Heart right ventricle (tissue), 16 donors: ENCODE measurements around the gene CDH8. TPM values are rescaled to one million over a fixed set of nuclear protein-coding genes. Genes with fewer than 3 reads are reported as not detected.
"Not testable (repeated sequence)": the region's sequence is repeated elsewhere in the genome, so short reads cannot be mapped to it uniquely, and the experiment has no call there.

Experiments used
- ATAC-seq, 8 donors: fragments of 200-7000 bp; cut with Tn5 transposase; one replicate each; pipeline ENCODE4 v1.9.1; 2020; ENCODE audit warnings: mild to moderate bottlenecking in 8 of 8, moderate library complexity in 8 of 8, moderate number of reproducible peaks in 1 of 8
- DNase-seq, 2 donors: peaks; one replicate each; pipeline ENCODE4 v3.0.0-alpha.2; 2020
- H3K27ac ChIP-seq, 10 donors: fragments of 200-600 bp; sonication (generic) in 2 of 10; one replicate each; pipeline versions ENCODE4 v1.5.0 to v1.8.0; 2020 to 2022; ENCODE audit warnings: mild to moderate bottlenecking in 3 of 10
- H3K27me3 ChIP-seq, 7 donors: fragments of 200-600 bp; one replicate each; pipeline ENCODE4 v1.8.0; 2021 to 2022; ENCODE audit warnings: mild to moderate bottlenecking in 2 of 7
- H3K36me3 ChIP-seq, 9 donors: fragments of 200-600 bp; sonication (generic) in 1 of 9; one replicate each; pipeline versions ENCODE4 v1.5.0 to v1.8.0; 2020 to 2022; ENCODE audit warnings: mild to moderate bottlenecking in 2 of 9
- H3K4me1 ChIP-seq, 9 donors: fragments of 200-600 bp; sonication (generic) in 1 of 9; one replicate each; pipeline versions ENCODE4 v1.5.0 to v1.8.0; 2020 to 2022; ENCODE audit warnings: mild to moderate bottlenecking in 4 of 9
- H3K4me3 ChIP-seq, 10 donors: fragments of 200-600 bp; sonication (generic) in 2 of 10; one replicate each; pipeline versions ENCODE4 v1.5.0 to v1.8.0; 2020 to 2022; ENCODE audit warnings: mild to moderate bottlenecking in 7 of 10, moderate library complexity in 2 of 10
- H3K9me3 ChIP-seq, 11 donors: fragments of 200-600 bp in 10 of 11; sonication (generic) in 2 of 11; one replicate each; pipeline versions ENCODE4 v1.5.0 to v1.8.0; 2013 to 2022; ENCODE audit warnings: mild to moderate bottlenecking in 2 of 11, control low read depth in 1 of 11, moderate library complexity in 1 of 11
- WGBS, 2 donors: extraction: QIAGEN DNeasy Blood & Tissue Kit; methylation state at CpG; one replicate each; pipeline ENCODE4 v1.1.7; 2013; ENCODE audit warnings: inconsistent platforms in 1 of 2; 5-methylcytosine and 5-hydroxymethylcytosine counted together
- intact Hi-C, 10 donors: fragments of 100-400 bp; cut with DNase I; formaldehyde crosslinking; loops; one replicate each; pipeline versions ENCODE4 v1.11.1 to v1.14.2; 2022
- polyA plus RNA-seq, 2 donors: library from polyadenylated mRNA; stranded (reverse); fragments of 200-250 nt; gene quantifications; one replicate each; pipeline ENCODE4 v1.2.3, GENCODE V29; 2013
- total RNA-seq, 10 donors: library from RNA; stranded (reverse); fragmentation: NEBNext Ultra II Directional in 3 of 10; extraction: Animal tissue kit (Norgen Biotek cat#: 25700) in 3 of 10; gene quantifications; one replicate each; pipeline versions ENCODE4 v1.2.1 to v1.2.4, GENCODE V29; 2021 to 2023
- TF ChIP-seq, protein P1 (sequence below), 9 donors: fragments of 200-600 bp; sonication (generic) in 2 of 9; IDR thresholded peaks; one replicate each; pipeline versions ENCODE4 v1.5.0 to v1.8.0; 2021 to 2022; ENCODE audit warnings: antibody characterized with exemption in 9 of 9, mild to moderate bottlenecking in 5 of 9, moderate library complexity in 1 of 9
- donor health status: Arrhythmogenic right ventricular cardiomyopathy.
- donor health status: ischemic (EF 13 %, LVEDD 7.1; RV severe dilation, severe dysfunction).
- donor health status: healthy with polysubstance abuse.
- donor health status: DM: no; HTN: yes; CAD: no.
- donor health status: DM: no; HTN: no; CAD: no.
- donor health status: ischemic (EF 25% LVEDD 6.9; RV normal size, moderate dysfunction).
- donor health status: ischemic (EF 25% LVEDD 5.7; RV mildly dilated, moderate dysfunction).
- donor health status: healthy.
- donor health status: DM: yes; HTN: yes; CAD: no.
- donor health status: Ischemic cardiomyopathy.
- donor health status: ischemic (EF 35%, LVEDD 5.7; RV mildly dilated, moderate dysfunction).
- donor health status: nonischemic (EF 11% LVEDD 7.7; RV severe dilation, severe dysfunction).
- donor health status: DM: yes; HTN: yes; CAD: no.
- donor health status: PGD.
- donor health status: ischemic (EF 29% LVEDD 5.4; RV normal size, mild dysfunction).
- donor health status: nonischemic (EF 23%, LVEDD 6.1; RV moderate dilation, normal function).

Gene CDH8
- total and polyA plus RNA-seq, 12 donors: 0.19 to 2.0 (median 0.53) TPM; not detected in 5

DNA sequence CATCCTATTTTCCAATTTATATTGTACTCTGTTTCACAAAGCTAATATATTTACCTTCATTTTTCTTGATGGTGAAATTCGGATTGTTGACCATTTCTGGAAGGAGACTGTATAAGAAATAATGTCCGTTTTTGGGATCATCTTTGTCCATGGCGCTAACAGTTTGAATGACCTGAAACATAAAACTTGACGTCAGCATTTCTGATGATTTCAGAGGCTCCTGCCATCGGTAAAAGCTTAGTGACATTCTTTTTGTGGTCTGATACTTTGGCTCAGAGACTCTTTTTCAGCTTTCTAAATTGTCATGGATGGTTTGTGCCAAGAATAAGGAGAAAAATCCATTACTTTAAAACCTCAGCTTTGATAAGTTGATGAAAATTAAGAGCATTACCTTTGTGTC is 322.5 kb downstream of the CDH8 start:
- no peak for ATAC-seq
- no peaks in the 10 kb centered on the region for H3K9me3 ChIP-seq
- no peaks in the 10 kb centered on the region for H3K36me3 ChIP-seq
- TF ChIP-seq, protein P1, sequence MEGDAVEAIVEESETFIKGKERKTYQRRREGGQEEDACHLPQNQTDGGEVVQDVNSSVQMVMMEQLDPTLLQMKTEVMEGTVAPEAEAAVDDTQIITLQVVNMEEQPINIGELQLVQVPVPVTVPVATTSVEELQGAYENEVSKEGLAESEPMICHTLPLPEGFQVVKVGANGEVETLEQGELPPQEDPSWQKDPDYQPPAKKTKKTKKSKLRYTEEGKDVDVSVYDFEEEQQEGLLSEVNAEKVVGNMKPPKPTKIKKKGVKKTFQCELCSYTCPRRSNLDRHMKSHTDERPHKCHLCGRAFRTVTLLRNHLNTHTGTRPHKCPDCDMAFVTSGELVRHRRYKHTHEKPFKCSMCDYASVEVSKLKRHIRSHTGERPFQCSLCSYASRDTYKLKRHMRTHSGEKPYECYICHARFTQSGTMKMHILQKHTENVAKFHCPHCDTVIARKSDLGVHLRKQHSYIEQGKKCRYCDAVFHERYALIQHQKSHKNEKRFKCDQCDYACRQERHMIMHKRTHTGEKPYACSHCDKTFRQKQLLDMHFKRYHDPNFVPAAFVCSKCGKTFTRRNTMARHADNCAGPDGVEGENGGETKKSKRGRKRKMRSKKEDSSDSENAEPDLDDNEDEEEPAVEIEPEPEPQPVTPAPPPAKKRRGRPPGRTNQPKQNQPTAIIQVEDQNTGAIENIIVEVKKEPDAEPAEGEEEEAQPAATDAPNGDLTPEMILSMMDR (IDR thresholded peaks at IDR 0.05): no peak
- no peaks in the 10 kb centered on the region for H3K27me3 ChIP-seq
- WGBS, 2 donors: 79 to 84% methylated on average over 5 of the region's 5 CpGs
- intact Hi-C loops: no loop called here
- H3K4me3 ChIP-seq: no peak overlapping the region
- H3K27ac ChIP-seq: no peak overlapping the region
- H3K4me1 ChIP-seq: no peaks in the 10 kb centered on the region
- DNase-seq: no peak

DNA sequence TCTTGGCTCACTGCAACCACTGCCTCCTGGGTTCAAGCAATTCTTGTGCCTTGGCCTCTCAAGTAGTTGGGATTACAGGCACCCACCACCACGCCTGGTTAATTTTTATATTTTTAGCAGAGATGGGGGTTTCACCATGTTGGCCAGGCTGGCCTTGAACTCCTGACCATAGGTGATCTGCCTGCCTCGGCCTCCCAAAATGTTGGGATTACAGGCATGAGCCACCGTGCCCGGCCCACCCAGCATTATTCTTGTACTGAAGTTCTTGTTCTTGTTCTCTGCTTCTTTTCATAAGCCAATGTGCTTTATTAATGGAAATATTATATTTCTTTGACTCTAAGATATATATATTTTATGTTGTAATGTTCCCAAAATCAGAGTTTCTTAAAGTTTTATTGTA is 336.6 kb downstream of the CDH8 start:
- H3K4me3 ChIP-seq, ATAC-seq, H3K36me3 ChIP-seq, H3K27me3 ChIP-seq, intact Hi-C loops, H3K27ac ChIP-seq, H3K9me3 ChIP-seq, H3K4me1 ChIP-seq, DNase-seq: not testable (repeated sequence)
- WGBS, 2 donors: 85 to 93% methylated on average over 4 of the region's 4 CpGs

DNA sequence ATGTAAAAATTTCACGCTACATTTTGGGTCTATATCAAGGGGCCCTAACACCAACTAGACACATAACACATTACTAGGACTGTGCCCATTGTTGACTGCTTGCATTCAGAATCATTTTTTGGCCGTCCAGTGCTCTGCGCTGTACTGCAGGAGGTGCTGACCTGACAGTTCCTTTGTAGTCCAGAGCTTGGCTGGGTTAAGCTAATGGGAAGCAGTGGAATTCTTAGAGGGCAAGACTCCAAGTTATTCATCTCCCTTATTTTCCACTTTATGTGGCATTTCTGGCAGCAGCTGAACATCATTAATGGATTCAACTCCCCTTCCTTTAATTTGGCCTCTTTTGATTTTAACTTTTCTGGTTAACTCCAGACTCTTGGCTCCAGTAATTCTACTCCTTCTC is 351.7 kb downstream of the CDH8 start:
- Histone ChIP-seq H3K27ac (no peak overlapping the region), H3K27me3 (no peaks in the 10 kb centered on the region), H3K4me1 (no peaks in the 10 kb centered on the region), H3K4me3 (no peak overlapping the region), H3K9me3 (no peaks in the 10 kb centered on the region), H3K36me3 (no peaks in the 10 kb centered on the region)
- intact Hi-C loops: no loop called here
- DNase-seq (no peak), ATAC-seq (no peak)
- WGBS, 2 donors: 76 to 77% methylated on average over 3 of the region's 3 CpGs
- TF ChIP-seq, protein P1 (IDR thresholded peaks at IDR 0.05): no peak

DNA sequence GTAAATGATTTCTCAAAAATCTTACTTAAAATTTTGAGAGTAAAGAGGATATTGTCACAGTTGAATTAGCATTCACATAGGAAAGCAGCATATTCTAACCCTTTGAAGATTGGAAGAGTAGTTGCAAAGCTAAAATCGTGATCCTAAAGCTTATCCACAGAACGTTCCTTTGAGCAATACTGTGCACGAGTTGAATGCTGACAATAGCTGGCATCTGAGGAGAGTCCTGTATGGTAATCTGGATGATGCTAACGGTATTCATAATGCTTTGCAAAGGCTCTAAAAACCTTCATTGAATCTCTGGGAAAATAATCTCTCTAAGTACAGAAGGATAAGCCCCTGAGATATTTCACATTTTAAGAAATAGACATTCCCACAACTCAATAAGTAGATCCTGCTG is 354.6 kb downstream of the CDH8 start:
- DNase-seq (no peak), ATAC-seq (no peak)
- Histone ChIP-seq H3K4me3 (no peak overlapping the region), H3K4me1 (no peaks in the 10 kb centered on the region), H3K27me3 (no peaks in the 10 kb centered on the region), H3K36me3 (no peaks in the 10 kb centered on the region), H3K9me3 (peaks cover 0 to 4% (median 0%) of the 10 kb centered on the region in 11 donors), H3K27ac (no peak overlapping the region)
- 60 to 68% methylated on average over 4 of the region's 4 CpGs for WGBS, 2 donors
- TF ChIP-seq, protein P1 (IDR thresholded peaks at IDR 0.05): no peak
- intact Hi-C loops: no loop called here

DNA sequence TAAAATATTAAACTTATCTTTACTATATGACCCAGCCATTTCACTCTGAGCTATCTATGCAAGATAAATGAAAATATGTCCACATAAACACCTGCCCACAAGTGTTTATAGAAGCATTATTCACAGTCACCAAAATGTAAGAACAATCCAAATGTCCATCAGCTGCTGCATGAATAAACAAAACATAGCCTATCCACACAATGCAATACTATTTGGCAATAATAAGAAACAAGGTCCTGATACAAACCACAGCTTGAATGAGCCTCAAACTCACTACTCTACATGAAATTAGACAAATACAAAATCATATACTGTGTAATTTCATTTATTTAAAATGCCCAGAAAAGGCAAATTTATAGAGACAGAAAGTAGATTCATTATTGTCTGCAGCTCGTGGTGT is 355.1 kb downstream of the CDH8 start:
- Histone ChIP-seq H3K9me3 (peaks cover 0 to 9% (median 0%) of the 10 kb centered on the region in 11 donors), H3K27ac (no peak overlapping the region), H3K4me3 (no peak overlapping the region), H3K4me1 (no peaks in the 10 kb centered on the region), H3K27me3 (no peaks in the 10 kb centered on the region), H3K36me3 (no peaks in the 10 kb centered on the region)
- intact Hi-C loops: no loop called here
- TF ChIP-seq, protein P1 (IDR thresholded peaks at IDR 0.05): no peak
- 57 to 69% methylated on average over 1 of the region's 1 CpG for WGBS, 2 donors
- ATAC-seq (no peak), DNase-seq (no peak)
